ENCODE results near the gene PAGE2.

PAGE2 gene

DNA sequence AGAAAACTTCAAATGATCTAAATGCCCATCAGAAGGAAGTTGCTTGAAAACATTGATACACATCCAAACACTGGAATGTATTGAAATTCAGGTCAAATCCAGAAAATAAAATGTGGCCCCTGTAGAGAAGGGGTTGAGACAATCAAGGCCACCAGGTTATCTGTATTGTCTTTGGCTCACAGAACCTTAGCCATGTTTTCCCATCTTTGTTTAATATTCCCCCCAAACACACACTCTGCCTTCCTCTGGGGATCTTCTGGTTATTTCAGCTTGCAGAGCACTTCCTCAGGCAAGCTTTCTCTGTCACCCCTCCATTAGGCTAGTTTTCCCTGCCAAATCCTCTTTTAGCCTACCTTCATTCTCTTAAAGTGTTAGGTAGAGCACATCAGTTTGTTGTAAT, 30.5 kb downstream of the PAGE2 start:
- TF ChIP-seq, protein P1, sequence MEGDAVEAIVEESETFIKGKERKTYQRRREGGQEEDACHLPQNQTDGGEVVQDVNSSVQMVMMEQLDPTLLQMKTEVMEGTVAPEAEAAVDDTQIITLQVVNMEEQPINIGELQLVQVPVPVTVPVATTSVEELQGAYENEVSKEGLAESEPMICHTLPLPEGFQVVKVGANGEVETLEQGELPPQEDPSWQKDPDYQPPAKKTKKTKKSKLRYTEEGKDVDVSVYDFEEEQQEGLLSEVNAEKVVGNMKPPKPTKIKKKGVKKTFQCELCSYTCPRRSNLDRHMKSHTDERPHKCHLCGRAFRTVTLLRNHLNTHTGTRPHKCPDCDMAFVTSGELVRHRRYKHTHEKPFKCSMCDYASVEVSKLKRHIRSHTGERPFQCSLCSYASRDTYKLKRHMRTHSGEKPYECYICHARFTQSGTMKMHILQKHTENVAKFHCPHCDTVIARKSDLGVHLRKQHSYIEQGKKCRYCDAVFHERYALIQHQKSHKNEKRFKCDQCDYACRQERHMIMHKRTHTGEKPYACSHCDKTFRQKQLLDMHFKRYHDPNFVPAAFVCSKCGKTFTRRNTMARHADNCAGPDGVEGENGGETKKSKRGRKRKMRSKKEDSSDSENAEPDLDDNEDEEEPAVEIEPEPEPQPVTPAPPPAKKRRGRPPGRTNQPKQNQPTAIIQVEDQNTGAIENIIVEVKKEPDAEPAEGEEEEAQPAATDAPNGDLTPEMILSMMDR (IDR thresholded peaks at IDR 0.05; ENCODE audit: insufficient read depth, low read length, poor library complexity, severe bottlenecking), result no peak
- no peaks in the 10 kb centered on the region for H3K27me3 ChIP-seq (replicated peaks; ENCODE audit: control insufficient read depth, insufficient read depth, low read length)
- H3K4me3 ChIP-seq (replicated peaks; ENCODE audit: low read depth, low read length), result no peak overlapping the region
- H3K36me3 ChIP-seq (ENCODE audit: control insufficient read depth, insufficient read depth, low read length), result no peaks in the 10 kb centered on the region
- no peak for DNase-seq (ENCODE audit: extremely low read depth, insufficient read length)

- no peak overlapping the region for H3K4me3 ChIP-seq (replicated peaks; ENCODE audit: low read depth, low read length)
- no peaks in the 10 kb centered on the region for H3K36me3 ChIP-seq (ENCODE audit: control insufficient read depth, insufficient read depth, low read length)
- H3K27me3 ChIP-seq (replicated peaks; ENCODE audit: control insufficient read depth, insufficient read depth, low read length), result no peaks in the 10 kb centered on the region
- TF ChIP-seq, protein P1 (IDR thresholded peaks at IDR 0.05; ENCODE audit: insufficient read depth, low read length, poor library complexity, severe bottlenecking), result no peak
- no peak for DNase-seq (ENCODE audit: extremely low read depth, insufficient read length)
Measured at GRCh38 chrX:55119712-55120111, 30.9 kb downstream of the PAGE2 start.

DNA sequence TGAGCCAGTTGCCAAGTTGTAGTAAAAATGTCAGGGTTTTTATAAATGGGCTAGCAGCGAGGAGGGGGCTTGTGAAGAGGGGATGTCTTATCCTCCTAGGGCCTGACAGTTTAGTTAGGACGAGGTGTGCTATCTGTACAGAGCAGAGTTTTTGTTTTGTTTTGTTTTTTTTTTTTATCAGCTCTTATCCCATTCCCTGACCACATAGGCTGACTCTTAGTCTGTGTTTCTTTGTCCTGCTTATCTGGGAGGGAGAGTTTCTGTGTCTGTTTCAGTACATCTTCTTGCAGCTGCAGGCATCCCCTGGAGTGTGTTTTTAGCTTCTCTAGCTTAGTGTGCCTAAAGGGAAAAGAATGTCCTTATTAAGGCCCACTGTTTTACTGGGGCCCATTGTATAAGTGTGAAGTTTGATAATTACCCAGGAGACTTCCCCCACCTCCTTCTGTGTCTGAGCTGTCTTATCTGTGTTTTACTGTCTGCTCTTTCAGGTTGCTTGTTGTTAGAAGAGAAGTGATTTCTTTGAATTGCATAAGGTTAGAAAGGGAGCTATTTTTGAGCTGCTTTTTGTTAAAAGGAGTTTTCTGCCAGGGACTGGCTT, 32.0 kb downstream of the PAGE2 start:
- no peak for DNase-seq (ENCODE audit: extremely low read depth, insufficient read length)
- no peaks in the 10 kb centered on the region for H3K36me3 ChIP-seq (ENCODE audit: control insufficient read depth, insufficient read depth, low read length)
- TF ChIP-seq, protein P1 (IDR thresholded peaks at IDR 0.05; ENCODE audit: insufficient read depth, low read length, poor library complexity, severe bottlenecking), result no peak
- no peaks in the 10 kb centered on the region for H3K27me3 ChIP-seq (replicated peaks; ENCODE audit: control insufficient read depth, insufficient read depth, low read length)
- no peak overlapping the region for H3K4me3 ChIP-seq (replicated peaks; ENCODE audit: low read depth, low read length)

GRCh38 chrX:55123900-55124299, 35.1 kb downstream of the PAGE2 start:
- DNase-seq (ENCODE audit: extremely low read depth, insufficient read length), result no peak
- Histone ChIP-seq H3K36me3 (ENCODE audit: control insufficient read depth, insufficient read depth, low read length) (no peaks in the 10 kb centered on the region), H3K27me3 (replicated peaks; ENCODE audit: control insufficient read depth, insufficient read depth, low read length) (no peaks in the 10 kb centered on the region), H3K4me3 (replicated peaks; ENCODE audit: low read depth, low read length) (no peak overlapping the region)
- TF ChIP-seq, protein P1 (IDR thresholded peaks at IDR 0.05; ENCODE audit: insufficient read depth, low read length, poor library complexity, severe bottlenecking), result no peak

- TF ChIP-seq, protein P1 (IDR thresholded peaks at IDR 0.05; ENCODE audit: insufficient read depth, low read length, poor library complexity, severe bottlenecking), result no peak
- DNase-seq (ENCODE audit: extremely low read depth, insufficient read length), result no peak
- H3K4me3 ChIP-seq (replicated peaks; ENCODE audit: low read depth, low read length), result no peak overlapping the region
- no peaks in the 10 kb centered on the region for H3K27me3 ChIP-seq (replicated peaks; ENCODE audit: control insufficient read depth, insufficient read depth, low read length)
- H3K36me3 ChIP-seq (ENCODE audit: control insufficient read depth, insufficient read depth, low read length), result no peaks in the 10 kb centered on the region
Measured at GRCh38 chrX:55127692-55128091, 38.9 kb downstream of the PAGE2 start.

DNA sequence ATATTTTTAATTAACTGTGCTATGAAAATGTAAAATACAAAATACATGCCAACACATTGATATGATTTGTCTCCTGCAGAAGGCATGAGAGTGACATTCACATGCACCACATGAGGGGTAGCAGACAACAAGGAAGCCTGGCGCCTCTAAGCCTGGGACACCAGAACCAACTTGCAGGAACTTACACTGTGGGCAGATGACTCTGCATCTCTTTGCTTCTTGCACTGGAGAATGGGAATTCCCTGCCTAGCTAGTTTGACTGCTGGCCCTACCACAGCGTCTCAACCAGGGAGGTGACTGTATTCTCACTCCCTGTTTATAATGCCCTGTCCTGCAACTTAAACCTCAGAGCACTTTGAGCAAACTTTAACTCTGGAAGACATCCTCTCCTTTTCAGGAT, 40.5 kb downstream of the PAGE2 start:
- TF ChIP-seq, protein P1 (IDR thresholded peaks at IDR 0.05; ENCODE audit: insufficient read depth, low read length, poor library complexity, severe bottlenecking), result no peak
- DNase-seq (ENCODE audit: extremely low read depth, insufficient read length), result no peak
- no peak overlapping the region for H3K4me3 ChIP-seq (replicated peaks; ENCODE audit: low read depth, low read length)
- H3K27me3 ChIP-seq (replicated peaks; ENCODE audit: control insufficient read depth, insufficient read depth, low read length), result no peaks in the 10 kb centered on the region
- no peaks in the 10 kb centered on the region for H3K36me3 ChIP-seq (ENCODE audit: control insufficient read depth, insufficient read depth, low read length)
